Tibial artery (tissue), 4 donors: ENCODE data around the gene EREG.
"Not testable (repeated sequence)": the region's sequence is repeated elsewhere in the genome, so short reads cannot be mapped to it uniquely, and the experiment has no call there.

ENCODE experiments used
- DNase-seq, 2 donors: peaks; one replicate each; pipeline ENCODE4 v3.0.0-alpha.2; 2019
- H3K27ac ChIP-seq, 2 donors: fragments of 200-600 bp; sonication (generic) in 1 of 2; 1 replicate in 1 of 2; 2 replicates in 1 of 2; pipeline ENCODE4 v1.5.1; 2018 to 2019; ENCODE audit warnings: mild to moderate bottlenecking in 1 of 2
- H3K27me3 ChIP-seq, 2 donors: fragments of 200-600 bp; sonication (generic) in 1 of 2; one replicate each; pipeline versions ENCODE4 v1.5.1 to v1.6.0; 2016 to 2019
- H3K36me3 ChIP-seq, 3 donors: fragments of 200-600 bp; sonication (generic) in 2 of 3; one replicate each; pipeline ENCODE4 v1.5.1; 2016 to 2019; ENCODE audit warnings: mild to moderate bottlenecking in 2 of 3
- H3K4me1 ChIP-seq, 4 donors: fragments of 200-600 bp; sonication (generic) in 2 of 4; 1 replicate in 3 of 4; 2 replicates in 1 of 4; pipeline ENCODE4 v1.5.1; 2016 to 2019
- H3K4me3 ChIP-seq, 2 donors: fragments of 200-600 bp; sonication (generic) in 1 of 2; 1 replicate in 1 of 2; 2 replicates in 1 of 2; pipeline ENCODE4 v1.5.1; 2018 to 2019; ENCODE audit warnings: mild to moderate bottlenecking in 2 of 2
- H3K9me3 ChIP-seq, 3 donors: fragments of 200-600 bp; sonication (generic) in 1 of 3; one replicate each; pipeline ENCODE4 v1.5.1; 2016 to 2019
- intact Hi-C: fragments of 100-400 bp; cut with DNase I; formaldehyde crosslinking; loops from one replicate; pipeline ENCODE4 v1.15.0; 2023; ENCODE audit warnings: low total_unique reads
- TF ChIP-seq, protein P1 (sequence below), 2 experiments: fragments of 200-600 bp in 1 of 2; fragments of 450-650 bp in 1 of 2; IDR thresholded peaks; one replicate each; pipeline ENCODE4 v1.5.1; 2017 to 2019; ENCODE audit warnings: antibody characterized with exemption in 2 of 2, mild to moderate bottlenecking in 1 of 2, moderate library complexity in 1 of 2

Gene EREG

GRCh38 chr4:74397748-74398426, 32.9 kb downstream of the EREG start:
- TF ChIP-seq, protein P1, sequence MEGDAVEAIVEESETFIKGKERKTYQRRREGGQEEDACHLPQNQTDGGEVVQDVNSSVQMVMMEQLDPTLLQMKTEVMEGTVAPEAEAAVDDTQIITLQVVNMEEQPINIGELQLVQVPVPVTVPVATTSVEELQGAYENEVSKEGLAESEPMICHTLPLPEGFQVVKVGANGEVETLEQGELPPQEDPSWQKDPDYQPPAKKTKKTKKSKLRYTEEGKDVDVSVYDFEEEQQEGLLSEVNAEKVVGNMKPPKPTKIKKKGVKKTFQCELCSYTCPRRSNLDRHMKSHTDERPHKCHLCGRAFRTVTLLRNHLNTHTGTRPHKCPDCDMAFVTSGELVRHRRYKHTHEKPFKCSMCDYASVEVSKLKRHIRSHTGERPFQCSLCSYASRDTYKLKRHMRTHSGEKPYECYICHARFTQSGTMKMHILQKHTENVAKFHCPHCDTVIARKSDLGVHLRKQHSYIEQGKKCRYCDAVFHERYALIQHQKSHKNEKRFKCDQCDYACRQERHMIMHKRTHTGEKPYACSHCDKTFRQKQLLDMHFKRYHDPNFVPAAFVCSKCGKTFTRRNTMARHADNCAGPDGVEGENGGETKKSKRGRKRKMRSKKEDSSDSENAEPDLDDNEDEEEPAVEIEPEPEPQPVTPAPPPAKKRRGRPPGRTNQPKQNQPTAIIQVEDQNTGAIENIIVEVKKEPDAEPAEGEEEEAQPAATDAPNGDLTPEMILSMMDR (IDR thresholded peaks at IDR 0.05) = no peak
- Histone ChIP-seq H3K27me3 (no peaks in the 10 kb centered on the region), H3K27ac (no peak overlapping the region), H3K4me3 (peak overlapping the region; percentile 18 to 19), H3K9me3 (no peaks in the 10 kb centered on the region), H3K4me1 (no peaks in the 10 kb centered on the region), H3K36me3 (no peaks in the 10 kb centered on the region)
- intact Hi-C loops = no loop called here
- DNase-seq = no peak

GRCh38 chr4:74398894-74399589, 34.1 kb downstream of the EREG start:
- not testable (repeated sequence) for H3K4me3 ChIP-seq, H3K9me3 ChIP-seq

GRCh38 chr4:74400395-74400794, 35.5 kb downstream of the EREG start:
- intact Hi-C loops = no loop called here
- Histone ChIP-seq H3K9me3 (no peaks in the 10 kb centered on the region), H3K4me1 (no peaks in the 10 kb centered on the region), H3K4me3 (no peak overlapping the region), H3K27ac (no peak overlapping the region), H3K36me3 (no peaks in the 10 kb centered on the region), H3K27me3 (no peaks in the 10 kb centered on the region)
- DNase-seq = no peak
- TF ChIP-seq, protein P1 (IDR thresholded peaks at IDR 0.05) = no peak

More at GRCh38 chr4:74398894-74399589, 34.1 kb downstream of the EREG start:
- H3K4me1 ChIP-seq, DNase-seq, intact Hi-C loops, H3K27me3 ChIP-seq, H3K36me3 ChIP-seq, H3K27ac ChIP-seq: not testable (repeated sequence)

GRCh38 chr4:74402692-74403456, 37.9 kb downstream of the EREG start:
- no peak for DNase-seq
- intact Hi-C loops = no loop called here
- Histone ChIP-seq H3K4me1 (no peaks in the 10 kb centered on the region), H3K27me3 (no peaks in the 10 kb centered on the region), H3K9me3 (no peaks in the 10 kb centered on the region), H3K4me3 (no peak overlapping the region), H3K36me3 (no peaks in the 10 kb centered on the region), H3K27ac (no peak overlapping the region)
- TF ChIP-seq, protein P1 (IDR thresholded peaks at IDR 0.05) = no peak

DNA sequence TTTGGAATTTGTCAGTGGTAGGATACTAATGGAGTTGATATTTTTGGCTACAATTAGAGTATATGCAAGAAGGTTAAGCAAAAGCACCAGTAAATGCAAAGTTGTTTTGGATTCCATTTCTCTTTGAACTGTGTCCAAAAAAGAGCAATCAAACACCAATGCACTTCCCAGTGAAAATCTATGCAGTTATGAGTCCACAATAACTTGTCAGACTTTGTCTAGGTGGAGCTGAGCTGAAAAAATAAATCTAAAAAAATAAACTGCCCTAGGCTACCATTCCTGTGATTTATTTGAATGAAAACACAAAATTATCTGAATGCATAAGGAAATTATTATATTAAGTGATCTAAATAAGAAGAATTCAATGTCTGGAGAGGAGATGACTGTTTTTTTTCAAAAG, 42.9 kb downstream of the EREG start:
- H3K27ac ChIP-seq = no peak overlapping the region
- no peak for DNase-seq
- TF ChIP-seq, protein P1 (IDR thresholded peaks at IDR 0.05) = no peak
- no peaks in the 10 kb centered on the region for H3K27me3 ChIP-seq
- H3K4me1 ChIP-seq = no peaks in the 10 kb centered on the region
- no peaks in the 10 kb centered on the region for H3K9me3 ChIP-seq
- no peaks in the 10 kb centered on the region for H3K36me3 ChIP-seq
- intact Hi-C loops = no loop called here
- no peak overlapping the region for H3K4me3 ChIP-seq

GRCh38 chr4:74408639-74409038, 43.7 kb downstream of the EREG start:
- no peak overlapping the region for H3K4me3 ChIP-seq
- TF ChIP-seq, protein P1 (IDR thresholded peaks at IDR 0.05) = no peak
- H3K36me3 ChIP-seq = no peaks in the 10 kb centered on the region
- H3K4me1 ChIP-seq = no peaks in the 10 kb centered on the region
- H3K9me3 ChIP-seq = no peaks in the 10 kb centered on the region
- no peak for DNase-seq
- no peak overlapping the region for H3K27ac ChIP-seq
- no peaks in the 10 kb centered on the region for H3K27me3 ChIP-seq
- intact Hi-C loops = no loop called here
